HFFc6 (cell line): ENCODE results near the gene CDH10. TPM values are rescaled to one million over a fixed set of nuclear protein-coding genes. Genes with fewer than 3 reads are reported as not detected.

Experiments
- DNase-seq: peaks from one replicate; pipeline ENCODE4 v3.0.0-alpha.2; 2018
- H3K27ac Mint-ChIP-seq: 2 replicates; pipeline ENCODE4 v1.8.0; 2020; ENCODE audit warnings: mild to moderate bottlenecking, mixed read lengths
- H3K27me3 Mint-ChIP-seq: 2 replicates; pipeline ENCODE4 v1.8.0; 2021; ENCODE audit warnings: mild to moderate bottlenecking, moderate library complexity, mixed read lengths; ENCODE audit not compliant: insufficient read depth
- H3K36me3 Mint-ChIP-seq: 2 replicates; pipeline ENCODE4 v1.8.0; 2021; ENCODE audit warnings: low read depth, mixed read lengths
- H3K4me1 Mint-ChIP-seq: 2 replicates; pipeline ENCODE4 v1.8.0; 2020; ENCODE audit warnings: low read depth, mixed read lengths
- H3K4me3 Mint-ChIP-seq: 2 replicates; pipeline ENCODE4 v1.8.0; 2020; ENCODE audit warnings: mild to moderate bottlenecking, moderate library complexity, mixed read lengths
- H3K9me3 Mint-ChIP-seq: 2 replicates; pipeline ENCODE4 v1.8.0; 2020; ENCODE audit warnings: mild to moderate bottlenecking, mixed read lengths
- total RNA-seq, 6 experiments: library from RNA; stranded (reverse); fragmentation: NEBNext Ultra II Directional; extraction: Animal tissue kit (Norgen Biotek cat#: 25700); gene quantifications; 2 replicates in 1 of 6; 3 replicates in 5 of 6; pipeline ENCODE4 v1.2.3, GENCODE V29; 2021
- TF ChIP-seq, protein P1 (sequence below): fragments of 200-600 bp; sonication (generic); IDR thresholded peaks from 2 replicates; pipeline ENCODE4 v1.5.0; 2021; ENCODE audit warnings: antibody characterized with exemption, mild to moderate bottlenecking

CDH10 gene
- total RNA-seq, 6 experiments from 2014 or later: 0.10 to 0.71 (median 0.17) TPM

DNA sequence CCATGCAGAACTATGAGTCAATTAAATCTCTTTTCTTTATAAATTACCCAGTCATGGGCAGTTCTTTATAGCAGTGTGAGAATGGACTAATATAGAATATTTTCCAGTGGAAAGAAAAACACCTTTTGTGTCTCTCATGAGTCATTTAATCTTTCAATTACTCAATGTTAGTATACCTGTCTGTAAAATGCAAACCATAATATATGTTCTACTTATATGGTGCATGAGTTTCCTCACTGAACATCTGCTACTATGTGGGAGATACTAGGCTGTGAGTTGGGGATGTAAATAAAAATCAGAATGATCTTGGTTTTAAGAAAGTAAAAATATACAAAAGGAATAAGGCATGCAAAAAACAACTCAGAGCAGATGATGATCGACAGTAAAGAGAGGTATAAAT, 15.0 kb downstream of the CDH10 start:
- Mint-ChIP-seq H3K36me3 (no peaks in the 10 kb centered on the region), H3K9me3 (no peaks in the 10 kb centered on the region), H3K4me1 (no peaks in the 10 kb centered on the region), H3K27me3 (no peaks in the 10 kb centered on the region), H3K27ac (no peak overlapping the region), H3K4me3 (no peak overlapping the region)
- TF ChIP-seq, protein P1, sequence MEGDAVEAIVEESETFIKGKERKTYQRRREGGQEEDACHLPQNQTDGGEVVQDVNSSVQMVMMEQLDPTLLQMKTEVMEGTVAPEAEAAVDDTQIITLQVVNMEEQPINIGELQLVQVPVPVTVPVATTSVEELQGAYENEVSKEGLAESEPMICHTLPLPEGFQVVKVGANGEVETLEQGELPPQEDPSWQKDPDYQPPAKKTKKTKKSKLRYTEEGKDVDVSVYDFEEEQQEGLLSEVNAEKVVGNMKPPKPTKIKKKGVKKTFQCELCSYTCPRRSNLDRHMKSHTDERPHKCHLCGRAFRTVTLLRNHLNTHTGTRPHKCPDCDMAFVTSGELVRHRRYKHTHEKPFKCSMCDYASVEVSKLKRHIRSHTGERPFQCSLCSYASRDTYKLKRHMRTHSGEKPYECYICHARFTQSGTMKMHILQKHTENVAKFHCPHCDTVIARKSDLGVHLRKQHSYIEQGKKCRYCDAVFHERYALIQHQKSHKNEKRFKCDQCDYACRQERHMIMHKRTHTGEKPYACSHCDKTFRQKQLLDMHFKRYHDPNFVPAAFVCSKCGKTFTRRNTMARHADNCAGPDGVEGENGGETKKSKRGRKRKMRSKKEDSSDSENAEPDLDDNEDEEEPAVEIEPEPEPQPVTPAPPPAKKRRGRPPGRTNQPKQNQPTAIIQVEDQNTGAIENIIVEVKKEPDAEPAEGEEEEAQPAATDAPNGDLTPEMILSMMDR: no peak
- DNase-seq: no peak

DNA sequence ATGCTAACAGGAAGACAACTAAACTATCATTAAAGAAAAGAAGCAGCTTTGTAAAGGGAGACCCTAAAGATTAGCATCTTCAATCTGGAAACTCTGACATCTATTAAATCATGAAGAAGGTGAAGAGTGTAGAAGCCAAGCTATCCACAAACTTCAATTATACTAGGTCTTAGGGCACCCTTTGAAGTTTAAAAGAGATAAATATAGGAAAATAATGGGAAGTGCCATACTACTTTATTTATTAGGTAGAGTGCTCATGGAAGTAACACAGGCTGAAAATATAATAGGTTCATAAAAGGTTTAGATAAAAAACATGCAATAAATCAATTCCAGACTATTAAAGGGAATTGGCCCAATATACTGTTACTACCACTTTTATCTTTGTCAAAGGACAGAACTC, 19.9 kb downstream of the CDH10 start:
- Mint-ChIP-seq H3K27me3 (0 out of 2 replicates have a peak, but pooled peaks cover 2% of the 10 kb centered on the region), H3K4me3 (no peak overlapping the region), H3K36me3 (no peaks in the 10 kb centered on the region), H3K9me3 (peaks cover 8% of the 10 kb centered on the region; the same call in 1 of the 2 replicates), H3K27ac (no peak overlapping the region), H3K4me1 (no peaks in the 10 kb centered on the region)
- DNase-seq: no peak
- TF ChIP-seq, protein P1: no peak

DNA sequence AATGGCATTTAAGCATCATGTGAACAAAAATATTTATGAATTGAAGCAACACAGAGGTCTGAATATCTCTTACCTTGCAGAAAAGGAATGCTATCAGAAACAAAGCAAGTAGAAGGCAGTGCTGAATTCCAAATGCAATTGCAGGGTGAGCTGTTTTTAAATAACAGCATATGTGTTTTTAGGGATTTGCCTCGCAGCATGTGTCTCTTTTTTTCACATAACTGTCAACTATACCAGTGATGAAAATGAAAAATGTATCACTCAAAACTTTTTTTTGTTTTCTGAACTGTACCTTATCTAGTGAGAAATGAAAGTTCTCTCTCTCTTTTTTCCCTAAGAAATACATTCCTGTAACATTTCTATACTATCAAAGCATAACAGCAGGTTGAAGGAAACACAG, 21.2 kb downstream of the CDH10 start:
- Mint-ChIP-seq H3K4me1 (no peaks in the 10 kb centered on the region), H3K36me3 (no peaks in the 10 kb centered on the region), H3K9me3 (peaks cover 8% of the 10 kb centered on the region; the same call in 1 of the 2 replicates), H3K4me3 (no peak overlapping the region), H3K27ac (no peak overlapping the region), H3K27me3 (0 out of 2 replicates have a peak, but pooled peaks cover 2% of the 10 kb centered on the region)
- TF ChIP-seq, protein P1: no peak
- DNase-seq: no peak

DNA sequence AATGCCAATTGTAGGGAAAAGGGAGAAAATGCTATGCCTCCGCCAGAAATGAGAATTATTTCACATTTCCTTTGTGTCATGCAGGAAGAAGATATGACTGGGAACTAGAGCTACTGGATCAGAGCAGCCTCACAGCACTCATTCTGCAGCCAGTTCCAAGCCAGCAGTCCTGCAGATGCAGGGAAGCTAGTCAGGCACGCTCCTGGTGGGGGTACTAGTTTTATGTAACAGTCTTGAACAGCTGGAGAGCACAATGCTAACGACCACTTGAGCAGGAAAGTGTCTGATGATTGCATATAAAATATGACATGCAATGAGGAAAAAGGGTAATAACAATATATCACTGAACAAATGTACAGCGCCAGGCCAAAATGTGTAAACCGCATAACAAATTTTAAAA, 21.7 kb downstream of the CDH10 start:
- Mint-ChIP-seq H3K4me3 (no peak overlapping the region), H3K27me3 (0 out of 2 replicates have a peak, but pooled peaks cover 2% of the 10 kb centered on the region), H3K36me3 (no peaks in the 10 kb centered on the region), H3K9me3 (peaks cover 8% of the 10 kb centered on the region; the same call in 1 of the 2 replicates), H3K27ac (no peak overlapping the region), H3K4me1 (no peaks in the 10 kb centered on the region)
- DNase-seq: no peak
- TF ChIP-seq, protein P1: no peak

DNA sequence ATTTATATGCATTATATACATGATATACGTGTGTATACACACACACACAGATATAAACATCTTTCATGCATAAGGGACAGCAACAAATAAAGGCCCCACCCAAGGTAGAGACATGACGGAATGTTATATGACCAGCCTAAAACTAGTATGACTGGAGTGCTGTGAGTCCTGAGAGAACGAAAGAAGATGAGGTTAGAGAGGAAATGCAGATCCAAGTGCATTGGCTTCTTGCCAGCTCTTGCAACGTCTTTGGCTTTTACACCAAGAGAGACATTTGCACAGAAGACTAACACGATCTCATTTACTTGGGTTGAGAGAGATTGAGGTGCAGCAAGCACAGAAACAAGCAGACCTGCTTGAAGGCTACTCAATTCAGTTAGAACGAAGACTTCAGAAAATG, 23.0 kb downstream of the CDH10 start:
- Mint-ChIP-seq H3K27ac (no peak overlapping the region), H3K4me3 (no peak overlapping the region), H3K36me3 (no peaks in the 10 kb centered on the region), H3K9me3 (peaks cover 12% of the 10 kb centered on the region; the same call in 1 of the 2 replicates), H3K4me1 (no peaks in the 10 kb centered on the region), H3K27me3 (0 out of 2 replicates have a peak, but pooled peaks cover 2% of the 10 kb centered on the region)
- TF ChIP-seq, protein P1: no peak
- DNase-seq: no peak

DNA sequence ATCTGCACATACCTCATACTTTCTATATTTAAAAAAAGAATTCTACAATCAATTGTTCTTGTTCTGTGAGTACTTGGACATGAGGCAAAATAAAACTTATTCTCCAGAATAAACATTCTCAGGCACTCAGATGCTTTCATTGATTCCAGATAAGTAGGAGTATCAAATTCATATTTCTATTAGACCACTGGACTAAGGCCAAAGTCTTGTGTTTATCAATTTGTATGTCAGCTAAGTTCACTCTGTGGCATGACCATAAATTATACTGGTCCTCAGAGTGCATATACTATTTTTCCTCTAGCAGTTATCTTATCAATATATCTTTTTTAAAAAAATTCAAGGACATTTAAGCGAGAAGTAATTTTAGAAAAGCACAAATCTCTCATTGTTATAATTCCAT, 28.2 kb downstream of the CDH10 start:
- Mint-ChIP-seq H3K36me3 (no peaks in the 10 kb centered on the region), H3K4me3 (no peak overlapping the region), H3K4me1 (no peaks in the 10 kb centered on the region), H3K27ac (no peak overlapping the region), H3K27me3 (no peaks in the 10 kb centered on the region), H3K9me3 (peaks cover 4% of the 10 kb centered on the region; the same call in 1 of the 2 replicates)
- DNase-seq: no peak
- TF ChIP-seq, protein P1: no peak
